GM12801 (cell line): ENCODE data around the gene PRICKLE4.

Experiments
- CTCF ChIP-seq: IDR thresholded peaks from one replicate; pipeline ENCODE4 v1.5.1; 2011; ENCODE audit warnings: control low read depth; ENCODE audit not compliant: insufficient read length; ENCODE audit errors: extremely low read depth

The PRICKLE4 gene

GRCh38 chr6:41779788-41780550, 613 bp upstream of the PRICKLE4 start, which contains the start of gene FRS3:
Gene FRS3 (minus strand): TSS chr6:41779900. CDS start chr6:41776987, 2,913 bp downstream.
- no peak for TF ChIP-seq CTCF

- no peak for TF ChIP-seq CTCF
Observed at GRCh38 chr6:41781366-41781730, 766 bp downstream of the PRICKLE4 start.

GRCh38 chr6:41783106-41783780, 2.7 kb downstream of the PRICKLE4 start:
- no peak for TF ChIP-seq CTCF

GRCh38 chr6:41784581-41785171, 4.1 kb downstream of the PRICKLE4 start:
- TF ChIP-seq CTCF: no peak

GRCh38 chr6:41785254-41785653, 4.7 kb downstream of the PRICKLE4 start:
- no peak for TF ChIP-seq CTCF

- no peak for TF ChIP-seq CTCF
Observed at GRCh38 chr6:41785689-41786450, 5.3 kb downstream of the PRICKLE4 start.
